Heart left ventricle (tissue), 16 donors: Measurements from ENCODE around the gene CLMN. TPM values are rescaled to one million over a fixed set of nuclear protein-coding genes. Genes with fewer than 3 reads are reported as not detected.

Experiments
- ATAC-seq, 4 donors: fragments of 200-7000 bp; cut with Tn5 transposase; one replicate each; pipeline ENCODE4 v1.9.1; 2020 to 2022; ENCODE audit warnings: moderate library complexity in 4 of 4, mild to moderate bottlenecking in 3 of 4, moderate number of reproducible peaks in 1 of 4
- DNase-seq, 5 donors: peaks; one replicate each; pipeline ENCODE4 v3.0.0-alpha.2; 2020
- H3K27ac ChIP-seq, 12 donors: fragments of 200-600 bp; sonication (generic) in 4 of 12; one replicate each; pipeline versions ENCODE4 v1.5.0 to v1.8.0; 2016 to 2022; ENCODE audit warnings: mild to moderate bottlenecking in 2 of 12
- H3K27me3 ChIP-seq, 9 donors: fragments of 200-600 bp; sonication (generic) in 2 of 9; one replicate each; pipeline versions ENCODE4 v1.5.1 to v1.8.0; 2016 to 2022; ENCODE audit warnings: mild to moderate bottlenecking in 3 of 9
- H3K36me3 ChIP-seq, 9 donors: fragments of 200-600 bp; sonication (generic) in 2 of 9; one replicate each; pipeline versions ENCODE4 v1.5.0 to v1.8.0; 2018 to 2022; ENCODE audit warnings: mild to moderate bottlenecking in 2 of 9
- H3K4me1 ChIP-seq, 12 donors: fragments of 200-600 bp; sonication (generic) in 4 of 12; one replicate each; pipeline versions ENCODE4 v1.5.0 to v1.8.0; 2016 to 2022; ENCODE audit warnings: mild to moderate bottlenecking in 3 of 12
- H3K4me3 ChIP-seq, 12 donors: fragments of 200-600 bp; sonication (generic) in 4 of 12; one replicate each; pipeline versions ENCODE4 v1.5.0 to v1.8.0; 2017 to 2022; ENCODE audit warnings: mild to moderate bottlenecking in 9 of 12, moderate library complexity in 4 of 12
- H3K9me3 ChIP-seq, 12 donors: fragments of 200-600 bp; sonication (generic) in 4 of 12; one replicate each; pipeline versions ENCODE4 v1.5.0 to v1.8.0; 2016 to 2022; ENCODE audit warnings: mild to moderate bottlenecking in 1 of 12
- POLR2A ChIP-seq, 2 donors: fragments of 450-650 bp; IDR thresholded peaks; one replicate each; pipeline ENCODE4 v1.6.1; 2017; ENCODE audit warnings: antibody characterized with exemption in 2 of 2, mild to moderate bottlenecking in 2 of 2, moderate library complexity in 2 of 2
- WGBS, 4 donors: extraction: QIAGEN DNeasy Blood & Tissue Kit in 2 of 4; methylation state at CpG; one replicate each; pipeline versions ENCODE4 v1.1.5 to v1.1.7; 2013 to 2018; 5-methylcytosine and 5-hydroxymethylcytosine counted together
- intact Hi-C, 10 donors: fragments of 100-400 bp; cut with DNase I; formaldehyde crosslinking; loops; one replicate each; pipeline versions ENCODE4 v1.11.1 to v1.14.2; 2022
- polyA plus RNA-seq, 2 donors: library from polyadenylated mRNA; stranded (reverse); fragments of 200-250 nt; gene quantifications; one replicate each; pipeline ENCODE4 v1.2.3, GENCODE V29; 2013
- total RNA-seq, 9 donors: library from RNA; depleted of rRNA in 2 of 9; stranded (reverse); fragments of >200 nt in 2 of 9; fragmentation: NEBNext Ultra II Directional in 3 of 9; extraction: Animal tissue kit (Norgen Biotek cat#: 25700) in 3 of 9; gene quantifications; one replicate each; pipeline versions ENCODE4 v1.1.0 to v1.2.4, GENCODE V29; 2016 to 2023
- TF ChIP-seq, protein P1 (sequence below), 12 donors: fragments of 200-600 bp; sonication (generic) in 4 of 12; IDR thresholded peaks; one replicate each; pipeline versions ENCODE4 v1.5.0 to v1.8.0; 2018 to 2022; ENCODE audit warnings: antibody characterized with exemption in 12 of 12, mild to moderate bottlenecking in 5 of 12
- donor health status: ischemic (EF 13 %, LVEDD 7.1; RV severe dilation, severe dysfunction).
- donor health status: healthy with polysubstance abuse.
- donor health status: DM: no; HTN: yes; CAD: no.
- donor health status: DM: no; HTN: no; CAD: no.
- donor health status: ischemic (EF 25% LVEDD 6.9; RV normal size, moderate dysfunction).
- donor health status: ischemic (EF 25% LVEDD 5.7; RV mildly dilated, moderate dysfunction).
- donor health status: healthy.
- donor health status: DM: yes; HTN: yes; CAD: no.
- donor health status: ischemic (EF 35%, LVEDD 5.7; RV mildly dilated, moderate dysfunction).
- donor health status: nonischemic (EF 11% LVEDD 7.7; RV severe dilation, severe dysfunction).
- donor health status: DM: yes; HTN: yes; CAD: no.
- donor health status: PGD.
- donor health status: ischemic (EF 29% LVEDD 5.4; RV normal size, mild dysfunction).
- donor health status: nonischemic (EF 23%, LVEDD 6.1; RV moderate dilation, normal function).

The CLMN gene
- total and polyA plus RNA-seq, 11 donors, result 3.1 to 10.2 (median 6.7) TPM

DNA sequence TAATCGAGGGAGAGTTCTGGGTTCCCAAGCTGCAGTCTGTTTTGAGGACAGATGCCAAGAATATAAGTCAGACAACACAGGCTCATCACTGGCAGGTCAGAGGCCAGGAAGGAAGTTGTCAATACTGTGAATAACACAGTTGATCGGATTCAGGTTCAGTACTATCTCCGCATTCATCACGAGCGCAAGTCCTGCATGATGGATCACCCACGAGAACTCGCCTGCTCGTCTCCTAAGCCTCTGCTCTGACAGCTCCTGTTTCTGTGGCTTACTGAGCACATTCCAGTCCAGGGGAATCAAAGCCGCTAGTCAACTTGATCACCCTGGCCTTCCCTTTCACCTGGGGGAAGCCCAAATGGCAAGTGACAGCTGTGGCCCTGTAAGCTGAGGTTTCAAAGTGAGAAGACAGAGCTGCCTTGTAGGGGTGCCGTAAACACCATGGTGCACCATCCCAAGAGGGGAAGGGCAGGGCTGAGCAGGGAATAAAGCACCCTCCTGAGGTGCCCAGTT lies 102.3 kb downstream of the CLMN start:
- 79 to 81% (median 80%) methylated on average over 10 of the region's 10 CpGs for WGBS, 4 donors
- H3K27ac ChIP-seq, result no peak overlapping the region
- no peaks in the 10 kb centered on the region for H3K9me3 ChIP-seq
- H3K4me1 ChIP-seq, result no peaks in the 10 kb centered on the region
- H3K27me3 ChIP-seq, result peaks cover 0 to 23% (median 0%) of the 10 kb centered on the region in 9 donors
- ATAC-seq (no peak), DNase-seq (no peak)
- peaks cover 0 to 16% (median 0%) of the 10 kb centered on the region in 9 donors for H3K36me3 ChIP-seq
- no peak overlapping the region for H3K4me3 ChIP-seq
- intact Hi-C loops, result no loop called here
- TF ChIP-seq, protein P1, sequence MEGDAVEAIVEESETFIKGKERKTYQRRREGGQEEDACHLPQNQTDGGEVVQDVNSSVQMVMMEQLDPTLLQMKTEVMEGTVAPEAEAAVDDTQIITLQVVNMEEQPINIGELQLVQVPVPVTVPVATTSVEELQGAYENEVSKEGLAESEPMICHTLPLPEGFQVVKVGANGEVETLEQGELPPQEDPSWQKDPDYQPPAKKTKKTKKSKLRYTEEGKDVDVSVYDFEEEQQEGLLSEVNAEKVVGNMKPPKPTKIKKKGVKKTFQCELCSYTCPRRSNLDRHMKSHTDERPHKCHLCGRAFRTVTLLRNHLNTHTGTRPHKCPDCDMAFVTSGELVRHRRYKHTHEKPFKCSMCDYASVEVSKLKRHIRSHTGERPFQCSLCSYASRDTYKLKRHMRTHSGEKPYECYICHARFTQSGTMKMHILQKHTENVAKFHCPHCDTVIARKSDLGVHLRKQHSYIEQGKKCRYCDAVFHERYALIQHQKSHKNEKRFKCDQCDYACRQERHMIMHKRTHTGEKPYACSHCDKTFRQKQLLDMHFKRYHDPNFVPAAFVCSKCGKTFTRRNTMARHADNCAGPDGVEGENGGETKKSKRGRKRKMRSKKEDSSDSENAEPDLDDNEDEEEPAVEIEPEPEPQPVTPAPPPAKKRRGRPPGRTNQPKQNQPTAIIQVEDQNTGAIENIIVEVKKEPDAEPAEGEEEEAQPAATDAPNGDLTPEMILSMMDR (IDR thresholded peaks at IDR 0.05), result no peak
- no peak for TF ChIP-seq POLR2A (IDR thresholded peaks at IDR 0.05)

DNA sequence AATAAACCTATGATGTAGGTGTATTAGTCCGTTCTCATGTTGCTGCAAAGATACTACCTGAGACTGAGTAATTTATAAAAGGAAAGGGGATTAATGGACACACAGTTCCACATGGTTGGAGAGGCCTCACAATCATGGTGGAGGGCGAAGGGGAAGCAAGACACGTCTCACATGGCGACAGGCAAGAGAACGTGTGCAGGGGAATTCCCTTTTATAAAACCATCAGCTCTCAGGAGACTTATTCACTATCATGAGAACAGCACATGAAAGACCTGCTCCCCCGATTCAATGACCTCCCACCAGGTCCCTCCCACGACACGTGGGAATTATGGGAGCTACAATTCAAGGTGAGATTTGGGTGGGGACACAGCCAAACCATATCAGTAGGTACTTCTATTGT lies 103.7 kb downstream of the CLMN start:
- no peak overlapping the region for H3K4me3 ChIP-seq
- H3K36me3 ChIP-seq, result peaks cover 0 to 8% (median 0%) of the 10 kb centered on the region in 9 donors
- intact Hi-C loops, result no loop called here
- H3K9me3 ChIP-seq, result no peaks in the 10 kb centered on the region
- DNase-seq, result no peak
- no peak for ATAC-seq
- no peaks in the 10 kb centered on the region for H3K4me1 ChIP-seq
- H3K27me3 ChIP-seq, result peaks cover 0 to 22% (median 0%) of the 10 kb centered on the region in 9 donors
- 86 to 92% (median 88%) methylated on average over 8 of the region's 8 CpGs for WGBS, 4 donors
- H3K27ac ChIP-seq, result no peak overlapping the region
- no peak for TF ChIP-seq POLR2A (IDR thresholded peaks at IDR 0.05)
- TF ChIP-seq, protein P1 (IDR thresholded peaks at IDR 0.05), result no peak

DNA sequence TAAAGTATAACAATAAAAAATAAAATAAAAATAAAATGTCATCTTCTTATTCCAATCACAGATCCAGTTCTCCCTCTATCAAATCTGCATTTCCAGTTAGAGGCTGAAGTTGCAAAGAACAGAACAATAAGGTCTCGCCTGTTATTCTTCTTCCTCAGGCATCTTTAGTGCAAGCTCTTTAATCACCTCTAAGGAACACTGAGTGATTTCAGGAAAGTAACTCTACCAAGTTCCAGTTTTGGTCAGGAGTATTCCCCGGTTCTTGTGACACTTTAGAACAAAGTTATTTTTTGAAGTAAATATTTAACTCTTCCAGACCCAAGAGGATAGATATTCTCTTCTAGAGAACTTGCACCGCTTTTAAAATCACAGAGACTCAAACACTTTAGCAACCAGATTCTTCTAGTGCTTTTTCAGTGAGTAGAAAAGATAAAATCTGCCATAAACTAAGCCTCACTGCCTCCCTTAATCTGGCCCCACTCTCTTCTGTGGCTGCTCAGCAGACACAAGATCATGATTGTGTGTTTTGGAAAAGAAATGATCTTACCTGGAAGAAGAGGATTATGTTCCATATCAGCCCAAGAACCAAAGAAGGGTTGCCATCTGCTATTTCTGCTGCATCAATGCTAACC lies 104.5 kb downstream of the CLMN start:
- no peaks in the 10 kb centered on the region for H3K4me1 ChIP-seq
- DNase-seq (no peak), ATAC-seq (no peak)
- H3K27ac ChIP-seq, result no peak overlapping the region
- no peak for TF ChIP-seq POLR2A (IDR thresholded peaks at IDR 0.05)
- TF ChIP-seq, protein P1 (IDR thresholded peaks at IDR 0.05), result no peak
- 75 to 81% (median 80%) methylated on average over 3 of the region's 3 CpGs for WGBS, 4 donors
- H3K27me3 ChIP-seq, result peaks cover 0 to 22% (median 0%) of the 10 kb centered on the region in 9 donors
- no peak overlapping the region for H3K4me3 ChIP-seq
- intact Hi-C loops, result no loop called here
- peaks cover 0 to 4% (median 0%) of the 10 kb centered on the region in 9 donors for H3K36me3 ChIP-seq
- no peaks in the 10 kb centered on the region for H3K9me3 ChIP-seq

DNA sequence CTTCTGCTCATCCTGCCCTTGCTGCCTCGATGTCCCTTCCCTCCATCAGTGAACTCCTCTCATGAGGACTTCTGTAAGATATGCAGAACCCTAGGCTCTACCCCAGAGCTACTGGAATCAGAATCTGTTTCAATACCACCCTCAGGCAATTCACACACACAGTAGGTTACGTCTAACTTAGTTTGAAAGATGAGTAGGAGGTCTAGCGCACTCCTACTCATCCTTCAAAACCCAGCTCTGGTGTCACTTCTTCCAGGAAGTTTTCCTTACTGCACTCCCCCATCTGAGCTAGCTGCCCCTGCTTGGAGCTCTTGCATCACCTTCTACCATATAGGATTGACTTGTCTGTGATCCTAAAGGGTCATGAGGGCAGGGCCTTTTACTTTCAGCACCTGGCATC lies 105.9 kb downstream of the CLMN start:
- H3K4me1 ChIP-seq, result no peaks in the 10 kb centered on the region
- H3K9me3 ChIP-seq, result no peaks in the 10 kb centered on the region
- no peak for DNase-seq
- 92 to 97% (median 95%) methylated on average over 3 of the region's 3 CpGs for WGBS, 4 donors
- no peak overlapping the region for H3K27ac ChIP-seq
- H3K4me3 ChIP-seq, result no peak overlapping the region
- intact Hi-C loops, result no loop called here
- H3K36me3 ChIP-seq, result peaks cover 0 to 13% (median 2%) of the 10 kb centered on the region in 9 donors
- TF ChIP-seq, protein P1 (IDR thresholded peaks at IDR 0.05), result no peak
- TF ChIP-seq POLR2A (IDR thresholded peaks at IDR 0.05), result no peak
- peaks cover 0 to 28% (median 0%) of the 10 kb centered on the region in 9 donors for H3K27me3 ChIP-seq
- ATAC-seq, result no peak
